Stimulated activated CD4-positive, alpha-beta T cell treated with anti-CD3 and anti-CD28 coated beads, Interleukin-1b, Interleukin-23, amount 100 ng/mL, for 48 hours (primary cell): Measurements from ENCODE around the gene PTAFR.

Experiments used
- DNase-seq: peaks from one replicate; pipeline ENCODE4 v3.0.0-alpha.2; 2020

PTAFR gene

DNA sequence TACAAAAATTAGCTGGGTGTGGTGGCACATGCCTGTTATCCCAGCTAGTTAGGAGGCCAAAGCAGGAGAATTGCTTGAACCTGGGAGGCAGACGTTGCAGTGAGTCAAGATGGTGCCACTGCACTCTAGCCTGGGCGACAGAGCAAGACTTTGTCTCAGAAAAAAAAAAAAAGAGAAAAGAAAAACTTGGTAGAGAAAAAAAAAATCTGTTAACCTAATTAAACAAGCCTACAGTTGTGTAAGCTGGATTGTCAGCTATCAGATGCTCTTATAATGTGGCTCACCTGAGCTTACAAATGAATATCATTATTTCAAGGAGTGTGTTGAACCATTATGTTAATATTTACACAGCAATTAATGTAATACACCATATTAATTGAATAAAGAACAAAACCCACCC, 61.6 kb downstream of the PTAFR start:
- no peak for DNase-seq

DNA sequence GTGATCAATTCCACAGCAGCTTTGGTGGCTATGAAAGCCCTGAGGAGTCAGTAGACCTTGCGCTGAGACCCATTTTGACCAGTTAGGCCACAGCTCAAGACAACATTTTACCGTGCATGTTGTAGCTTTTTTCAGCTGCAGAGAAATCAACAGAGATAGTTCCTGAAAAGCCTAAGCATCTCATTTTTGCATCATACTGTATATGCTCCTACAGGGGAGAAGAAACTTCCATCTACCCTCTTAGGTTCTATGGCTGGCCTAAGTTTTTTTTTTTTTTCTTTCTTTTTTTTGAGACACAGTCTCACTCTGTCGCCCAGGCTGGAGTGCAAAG, 63.3 kb downstream of the PTAFR start:
- no peak for DNase-seq

DNA sequence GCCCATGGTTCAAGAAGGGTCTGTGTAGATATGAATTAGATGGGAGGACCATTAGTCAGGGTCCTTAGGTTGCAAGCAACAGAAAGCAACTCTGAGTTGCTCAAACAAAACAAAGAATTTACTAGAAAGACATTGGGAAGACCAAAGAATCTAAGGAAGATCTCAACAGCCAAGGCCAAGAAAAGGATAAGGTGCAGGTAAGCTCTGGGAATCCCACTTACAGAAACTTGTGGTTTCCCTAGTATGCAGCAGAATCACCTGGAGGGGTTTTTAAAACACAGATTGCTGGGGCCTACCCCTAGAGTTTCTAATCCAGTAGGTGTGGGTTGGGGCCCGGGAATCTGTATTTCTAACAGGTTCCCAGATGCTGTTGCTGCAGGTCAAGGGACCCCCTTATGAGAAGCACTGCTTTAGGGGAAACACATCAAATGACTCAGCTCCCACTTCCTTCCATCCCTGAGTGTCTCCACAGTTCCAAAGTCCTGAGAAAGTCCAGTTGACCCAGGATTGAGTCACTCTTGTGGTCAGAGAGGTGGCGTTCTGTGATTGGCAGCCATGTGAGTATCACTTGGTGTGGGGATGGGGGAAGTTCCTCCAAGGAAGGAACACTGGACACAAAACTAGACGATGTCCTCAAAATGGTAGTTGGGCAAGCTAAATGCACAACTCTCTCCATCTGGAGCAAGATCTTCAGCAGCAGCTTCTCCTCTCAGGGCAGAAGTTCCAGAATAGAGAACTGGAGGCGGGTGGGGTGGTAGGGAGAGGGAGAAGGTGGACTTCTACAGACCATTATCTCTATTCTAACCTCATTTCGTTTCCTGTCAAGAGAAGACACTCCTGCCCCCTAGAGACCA, 63.9 kb downstream of the PTAFR start:
- DNase-seq = no peak

- DNase-seq = no peak
Measured at GRCh38 chr1:28111157-28111556, 65.3 kb downstream of the PTAFR start.

DNA sequence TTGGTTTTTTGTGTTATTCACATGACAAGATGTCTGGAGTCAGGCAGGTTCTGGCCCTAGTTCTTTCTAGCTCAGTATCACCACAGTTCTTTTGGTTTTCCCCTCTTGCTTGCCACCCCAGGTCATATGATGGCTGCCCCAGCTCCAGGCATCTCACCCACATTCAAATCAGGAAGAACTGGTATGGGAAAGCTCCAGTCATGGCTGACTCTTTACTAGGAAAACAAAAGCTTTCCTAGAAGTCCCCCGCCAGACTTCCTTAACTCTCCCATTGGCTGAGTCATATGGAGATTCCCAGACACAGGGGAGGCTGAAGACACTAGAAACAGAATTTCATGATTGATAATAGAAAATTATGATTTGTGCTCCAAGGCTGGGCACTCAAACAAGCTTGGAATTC, 65.9 kb downstream of the PTAFR start:
- DNase-seq = no peak

- no peak for DNase-seq
Measured at GRCh38 chr1:28109639-28110038, 66.9 kb downstream of the PTAFR start.

DNA sequence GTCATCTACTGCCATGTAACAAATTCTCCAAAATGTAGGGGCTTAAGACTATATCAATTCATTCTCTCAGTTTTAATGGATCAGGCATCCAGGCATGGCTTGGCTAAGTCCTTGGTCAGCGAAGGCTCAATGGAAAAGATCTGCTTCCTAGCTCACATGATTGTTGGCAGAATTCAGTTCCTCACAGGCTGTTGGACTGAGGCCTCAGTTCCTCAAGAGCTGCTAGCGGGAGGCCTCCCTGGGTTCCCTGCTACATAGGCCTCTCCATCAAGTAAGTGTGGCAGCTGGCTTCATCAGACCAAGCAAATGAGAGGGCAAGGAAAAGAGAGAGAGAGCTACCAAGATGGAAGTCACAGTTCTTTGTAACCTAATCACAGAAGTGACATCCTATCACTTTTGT, 68.5 kb downstream of the PTAFR start:
- DNase-seq = no peak

- no peak for DNase-seq
Measured at GRCh38 chr1:28104866-28105467, 71.5 kb downstream of the PTAFR start.

DNA sequence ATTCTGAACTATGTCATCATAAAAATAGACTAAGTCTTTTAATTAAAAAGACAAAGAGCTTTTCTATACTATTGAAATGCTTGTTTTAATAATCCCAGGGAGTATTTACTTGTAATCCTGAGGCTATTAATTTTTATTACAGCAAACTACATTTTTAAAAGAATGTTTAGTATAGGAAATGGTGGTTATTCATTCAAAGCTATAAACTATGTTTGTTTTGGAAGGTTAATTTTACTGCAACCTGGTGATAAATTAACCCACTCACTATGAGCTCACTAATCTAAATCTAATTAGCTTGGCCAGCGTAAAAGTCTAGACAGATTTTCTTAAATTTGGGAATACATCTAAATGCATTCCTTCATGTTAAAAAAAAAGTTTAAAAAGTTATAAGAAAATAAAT, 74.3 kb downstream of the PTAFR start:
- DNase-seq = no peak

- DNase-seq = no peak
Measured at GRCh38 chr1:28099050-28099769, 77.3 kb downstream of the PTAFR start.
